Thyroid gland (tissue), 4 donors: ENCODE results near the gene ADPRHL1. TPM values are rescaled to one million over a fixed set of nuclear protein-coding genes. Genes with fewer than 3 reads are reported as not detected.

Experiments used
- DNase-seq, 2 donors: peaks; one replicate each; pipeline ENCODE4 v3.0.0-alpha.2; 2019
- H3K27ac ChIP-seq, 3 donors: fragments of 200-600 bp; sonication (generic); 1 replicate in 2 of 3; 2 replicates in 1 of 3; pipeline ENCODE4 v1.5.1; 2016 to 2019; ENCODE audit warnings: mild to moderate bottlenecking in 1 of 3, moderate library complexity in 1 of 3
- H3K27me3 ChIP-seq: fragments of 200-600 bp; sonication (generic); one replicate; pipeline ENCODE4 v1.5.1; 2019
- H3K36me3 ChIP-seq, 2 donors: fragments of 200-600 bp; sonication (generic); one replicate each; pipeline ENCODE4 v1.5.1; 2016 to 2019
- H3K4me1 ChIP-seq, 2 donors: fragments of 200-600 bp; sonication (generic); one replicate each; pipeline ENCODE4 v1.5.1; 2017 to 2019
- H3K4me3 ChIP-seq, 3 donors: fragments of 200-600 bp; sonication (generic); replicated peaks in 1 of 3; 1 replicate in 2 of 3; 2 replicates in 1 of 3; pipeline ENCODE4 v1.5.1; 2016; ENCODE audit warnings: mild to moderate bottlenecking in 1 of 3
- H3K9me3 ChIP-seq: fragments of 200-600 bp; sonication (generic); one replicate; pipeline ENCODE4 v1.5.1; 2017
- POLR2A ChIP-seq, 2 donors: fragments of 450-650 bp; IDR thresholded peaks; one replicate each; pipeline ENCODE4 v1.6.1; 2017; ENCODE audit warnings: antibody characterized with exemption in 2 of 2, mild to moderate bottlenecking in 2 of 2, moderate library complexity in 1 of 2
- WGBS, 2 donors: methylation state at CpG; one replicate each; pipeline ENCODE4 v1.1.5; 2017; 5-methylcytosine and 5-hydroxymethylcytosine counted together
- intact Hi-C: fragments of 100-400 bp; cut with DNase I; formaldehyde crosslinking; loops from one replicate; pipeline ENCODE4 v1.15.1; 2023
- total RNA-seq, 4 donors: library from RNA; depleted of rRNA; stranded (reverse); fragments of >200 nt; gene quantifications; one replicate each; pipeline ENCODE4 v1.2.3, GENCODE V29; 2016
- TF ChIP-seq, protein P1 (sequence below), 6 experiments: fragments of 200-600 bp in 3 of 6; fragments of 450-650 bp in 3 of 6; sonication (generic) in 3 of 6; IDR thresholded peaks; one replicate each; pipeline ENCODE4 v1.5.1; 2016 to 2019; ENCODE audit warnings: antibody characterized with exemption in 6 of 6, mild to moderate bottlenecking in 2 of 6, inconsistent platforms in 1 of 6, moderate library complexity in 1 of 6

ADPRHL1 gene
- total RNA-seq, 4 donors from 2014 or later: 0.20 to 2.0 (median 1.0) TPM

DNA sequence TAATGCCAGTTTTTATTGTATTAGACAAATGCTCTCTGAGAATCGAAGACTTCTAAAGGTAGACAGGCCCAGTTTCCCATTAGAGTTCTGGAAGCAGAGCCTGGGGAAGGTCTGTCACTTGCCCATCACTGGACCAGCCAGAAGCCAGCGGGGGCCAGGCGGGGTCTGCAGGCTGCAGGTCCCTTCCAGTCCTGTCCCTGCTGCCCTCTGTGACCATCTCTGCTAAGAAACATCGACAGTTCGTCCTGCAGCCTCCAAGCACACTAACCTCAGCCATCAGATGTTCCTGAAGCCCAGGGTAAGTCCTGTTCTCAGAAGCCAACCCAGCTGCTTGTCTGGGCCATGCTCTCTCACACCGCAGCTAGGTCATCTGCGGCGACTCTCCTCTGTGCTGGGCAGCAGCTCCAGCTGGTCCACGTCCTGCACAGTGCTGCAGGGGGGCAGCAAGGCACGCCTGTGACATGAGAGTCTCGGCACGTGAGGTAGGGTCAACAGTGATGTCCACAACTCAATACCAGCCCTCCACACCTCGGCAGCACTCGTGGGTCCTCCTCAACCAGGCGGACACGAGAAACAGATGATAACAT, 2.9 kb upstream of the ADPRHL1 start:
- H3K36me3 ChIP-seq: peaks cover 13 to 21% of the 10 kb centered on the region in 2 donors
- no peaks in the 10 kb centered on the region for H3K9me3 ChIP-seq
- DNase-seq: no peak
- H3K4me1 ChIP-seq: no peaks in the 10 kb centered on the region
- intact Hi-C loops: no loop called here
- H3K27me3 ChIP-seq: no peaks in the 10 kb centered on the region
- H3K27ac ChIP-seq: no peak overlapping the region
- no peak overlapping the region for H3K4me3 ChIP-seq
- 92 to 97% methylated on average over 11 to 16 of the region's 16 CpGs for WGBS, 2 donors
- TF ChIP-seq POLR2A (IDR thresholded peaks at IDR 0.05): no peak
- TF ChIP-seq, protein P1, sequence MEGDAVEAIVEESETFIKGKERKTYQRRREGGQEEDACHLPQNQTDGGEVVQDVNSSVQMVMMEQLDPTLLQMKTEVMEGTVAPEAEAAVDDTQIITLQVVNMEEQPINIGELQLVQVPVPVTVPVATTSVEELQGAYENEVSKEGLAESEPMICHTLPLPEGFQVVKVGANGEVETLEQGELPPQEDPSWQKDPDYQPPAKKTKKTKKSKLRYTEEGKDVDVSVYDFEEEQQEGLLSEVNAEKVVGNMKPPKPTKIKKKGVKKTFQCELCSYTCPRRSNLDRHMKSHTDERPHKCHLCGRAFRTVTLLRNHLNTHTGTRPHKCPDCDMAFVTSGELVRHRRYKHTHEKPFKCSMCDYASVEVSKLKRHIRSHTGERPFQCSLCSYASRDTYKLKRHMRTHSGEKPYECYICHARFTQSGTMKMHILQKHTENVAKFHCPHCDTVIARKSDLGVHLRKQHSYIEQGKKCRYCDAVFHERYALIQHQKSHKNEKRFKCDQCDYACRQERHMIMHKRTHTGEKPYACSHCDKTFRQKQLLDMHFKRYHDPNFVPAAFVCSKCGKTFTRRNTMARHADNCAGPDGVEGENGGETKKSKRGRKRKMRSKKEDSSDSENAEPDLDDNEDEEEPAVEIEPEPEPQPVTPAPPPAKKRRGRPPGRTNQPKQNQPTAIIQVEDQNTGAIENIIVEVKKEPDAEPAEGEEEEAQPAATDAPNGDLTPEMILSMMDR (IDR thresholded peaks at IDR 0.05): no peak

DNA sequence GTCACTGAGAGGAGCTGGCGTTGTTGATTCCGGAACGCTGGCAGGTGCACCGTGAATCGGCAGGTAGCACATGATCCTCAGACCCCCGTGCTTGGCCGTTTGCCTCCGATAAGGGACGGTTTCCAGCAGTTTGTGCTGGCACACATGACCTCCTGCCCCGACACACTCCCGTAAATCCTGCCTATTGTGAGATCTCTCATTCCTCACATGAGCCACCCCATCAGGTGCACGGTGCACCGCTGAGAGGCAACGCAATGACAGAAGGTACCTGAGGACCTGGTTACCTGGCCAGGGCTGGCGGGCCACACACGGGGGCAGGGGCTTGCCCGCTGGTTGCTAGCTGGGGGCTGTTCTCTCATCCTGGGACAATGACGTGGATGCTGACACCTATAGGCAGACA, 2.1 kb upstream of the ADPRHL1 start:
- TF ChIP-seq, protein P1 (IDR thresholded peaks at IDR 0.05): no peak
- no peak for TF ChIP-seq POLR2A (IDR thresholded peaks at IDR 0.05)
- DNase-seq: no peak
- Histone ChIP-seq H3K27me3 (no peaks in the 10 kb centered on the region), H3K4me1 (no peaks in the 10 kb centered on the region), H3K27ac (no peak overlapping the region), H3K36me3 (peaks cover 9 to 16% of the 10 kb centered on the region in 2 donors), H3K9me3 (no peaks in the 10 kb centered on the region), H3K4me3 (no peak overlapping the region)
- intact Hi-C loops: no loop called here
- WGBS, 2 donors: 88 to 90% methylated on average over 18 of the region's 18 CpGs

DNA sequence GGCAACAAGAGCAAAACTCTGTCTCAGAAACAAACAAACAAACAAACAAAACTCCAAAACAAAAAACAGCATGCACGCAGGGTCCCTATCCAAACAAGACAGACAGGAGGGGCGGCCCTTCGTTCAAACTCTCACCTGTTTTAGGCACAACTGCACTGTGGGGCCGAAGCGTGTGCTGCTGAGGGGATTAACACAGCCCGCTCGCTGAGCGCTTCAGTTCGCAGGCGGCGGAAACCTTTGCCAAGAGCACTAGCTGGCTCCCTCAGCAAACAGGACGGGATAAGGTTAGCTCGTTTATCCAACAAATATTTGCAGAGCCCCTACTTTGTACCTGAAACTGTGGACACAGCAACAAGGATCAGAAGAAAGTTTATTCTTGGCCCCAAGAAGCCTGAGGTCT, 1.6 kb upstream of the ADPRHL1 start:
- Histone ChIP-seq H3K27ac (no peak overlapping the region), H3K4me1 (no peaks in the 10 kb centered on the region), H3K9me3 (no peaks in the 10 kb centered on the region), H3K27me3 (no peaks in the 10 kb centered on the region), H3K36me3 (peaks cover 4 to 11% of the 10 kb centered on the region in 2 donors), H3K4me3 (no peak overlapping the region)
- intact Hi-C loops: no loop called here
- 90 to 91% methylated on average over 13 of the region's 13 CpGs for WGBS, 2 donors
- DNase-seq: no peak
- no peak for TF ChIP-seq POLR2A (IDR thresholded peaks at IDR 0.05)
- TF ChIP-seq, protein P1 (IDR thresholded peaks at IDR 0.05): no peak

DNA sequence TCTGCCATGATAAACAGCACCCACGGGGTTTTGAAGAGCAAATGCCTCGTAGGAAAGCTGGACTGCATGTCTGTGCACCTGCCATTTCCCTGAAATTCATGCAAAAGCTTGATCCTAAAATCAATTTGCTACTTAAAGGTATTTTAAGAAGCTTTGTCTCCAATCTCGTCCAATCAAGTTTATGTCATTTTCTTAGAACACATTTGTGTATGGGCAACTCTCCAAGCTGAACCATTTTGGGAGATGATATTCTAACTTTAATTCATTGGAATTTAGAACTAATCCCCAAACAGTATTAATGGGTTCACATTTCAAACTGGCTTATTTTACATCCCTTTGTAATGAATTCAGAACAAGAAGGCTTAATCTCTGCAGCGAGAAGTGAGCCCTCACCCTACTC, 822 bp downstream of the ADPRHL1 start:
- intact Hi-C loops: no loop called here

DNA sequence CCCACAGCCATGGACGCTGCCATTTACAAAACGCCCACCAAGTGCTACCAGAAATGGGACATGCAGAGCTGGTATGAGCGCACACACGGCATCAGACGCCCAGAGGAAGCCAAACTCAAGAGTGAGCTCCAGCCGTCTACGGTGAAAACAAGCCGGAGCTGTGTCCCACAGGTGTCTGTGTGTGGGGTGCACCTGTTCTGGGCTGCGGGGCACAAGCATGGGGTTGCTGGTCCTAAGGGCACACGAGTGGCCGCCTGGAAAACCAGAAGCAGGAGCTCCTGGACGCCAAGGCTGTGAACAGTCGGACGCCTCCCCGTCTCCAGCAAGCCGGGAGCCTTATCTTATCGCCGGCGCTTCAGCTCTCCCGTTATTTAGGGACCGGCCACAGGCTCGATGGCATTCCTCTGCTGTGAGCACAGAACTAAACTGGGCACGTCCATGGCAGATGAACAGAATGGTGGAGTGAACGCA, 1.3 kb downstream of the ADPRHL1 start:
- Histone ChIP-seq H3K4me1 (no peaks in the 10 kb centered on the region), H3K4me3 (no peak overlapping the region), H3K27ac (no peak overlapping the region), H3K9me3 (no peaks in the 10 kb centered on the region), H3K27me3 (no peaks in the 10 kb centered on the region), H3K36me3 (peaks cover 0 to 7% of the 10 kb centered on the region in 2 donors)
- TF ChIP-seq POLR2A (IDR thresholded peaks at IDR 0.05): no peak
- TF ChIP-seq, protein P1 (IDR thresholded peaks at IDR 0.05): no peak
- intact Hi-C loops: no loop called here
- 93% methylated on average over 22 to 24 of the region's 24 CpGs for whole genome bisulfite sequencing, 2 donors
- DNase-seq: no peak

More for the DNA sequence above, 822 bp downstream of the ADPRHL1 start:
- no peak for DNase-seq
- H3K4me1 ChIP-seq: no peaks in the 10 kb centered on the region
- peaks cover 0 to 7% of the 10 kb centered on the region in 2 donors for H3K36me3 ChIP-seq
- H3K27me3 ChIP-seq: no peaks in the 10 kb centered on the region
- no peaks in the 10 kb centered on the region for H3K9me3 ChIP-seq
- no peak overlapping the region for H3K4me3 ChIP-seq
- no peak overlapping the region for H3K27ac ChIP-seq
- 84 to 89% methylated on average over 4 of the region's 4 CpGs for WGBS, 2 donors
- TF ChIP-seq, protein P1 (IDR thresholded peaks at IDR 0.05): no peak
- no peak for TF ChIP-seq POLR2A (IDR thresholded peaks at IDR 0.05)
